IMR-90 (cell line): ENCODE measurements around the gene PRSS16. TPM values are rescaled to one million over a fixed set of nuclear protein-coding genes. Genes with fewer than 3 reads are reported as not detected.

Source experiments
- ATAC-seq: fragments of 200-7000 bp; cut with Tn5 transposase; 2 replicates; pipeline ENCODE4 v1.9.1; 2020; ENCODE audit warnings: low read depth, mild to moderate bottlenecking, moderate library complexity
- BruUV-seq: library from RNA; stranded (reverse); fragments of 400-500 nt; replicated peaks from 2 replicates; lab custom pipeline; 2021; lab: Mats Ljungman, UMichigan
- CTCF ChIA-PET: fragments of 300-600 bp; formaldehyde crosslinking; extraction: SDS; loops from one replicate; lab custom pipeline; 2021; ENCODE audit warnings: antibody characterized with exemption; lab: Yijun Ruan, JAX
- POLR2A ChIA-PET: fragments of 300-600 bp; sonication (Branson Sonifier 250); formaldehyde crosslinking; loops from one replicate; lab custom pipeline; 2022; ENCODE audit warnings: antibody characterized with exemption; ENCODE audit not compliant: unreplicated experiment; lab: Charles Lee
- DNase-seq: peaks from one replicate; pipeline ENCODE4 v3.0.0; 2013
- H2AFZ ChIP-seq: replicated peaks from 2 replicates; pipeline ENCODE3; 2013; ENCODE audit warnings: low read length, mild to moderate bottlenecking; ENCODE audit not compliant: poor library complexity
- H2AK5ac ChIP-seq: 2 replicates; pipeline ENCODE4 v1.6.1; 2013; ENCODE audit warnings: low read depth, low read length, inconsistent platforms
- H2AK9ac ChIP-seq: replicated peaks from 2 replicates; pipeline ENCODE3; 2013; ENCODE audit warnings: mild to moderate bottlenecking, low read depth, low read length, moderate library complexity; ENCODE audit not compliant: poor library complexity
- H2BK120ac ChIP-seq: 2 replicates; pipeline ENCODE4 v1.6.1; 2013; ENCODE audit warnings: low read depth, low read length, inconsistent platforms
- H2BK15ac ChIP-seq: 3 replicates; pipeline ENCODE4 v1.6.1; 2013; ENCODE audit warnings: low read depth, low read length, inconsistent platforms
- H2BK20ac ChIP-seq: 2 replicates; pipeline ENCODE4 v1.6.1; 2013; ENCODE audit warnings: low read depth, mild to moderate bottlenecking, inconsistent platforms, low read length, moderate library complexity
- H2BK5ac ChIP-seq: 2 replicates; pipeline ENCODE4 v1.6.1; 2013; ENCODE audit warnings: mild to moderate bottlenecking, low read depth, low read length, inconsistent platforms; ENCODE audit not compliant: poor library complexity, severe bottlenecking
- H3K14ac ChIP-seq: replicated peaks from 2 replicates; pipeline ENCODE4 v1.6.1; 2013; ENCODE audit warnings: low read depth, low read length, inconsistent platforms
- H3K18ac ChIP-seq: 2 replicates; pipeline ENCODE4 v1.6.1; 2013; ENCODE audit warnings: low read depth, low read length, control low read depth
- H3K23ac ChIP-seq: 2 replicates; pipeline ENCODE4 v1.6.1; 2013; ENCODE audit warnings: low read depth, low read length, inconsistent platforms
- H3K27ac ChIP-seq: 2 replicates; pipeline ENCODE4 v1.5.1; 2013; ENCODE audit warnings: mild to moderate bottlenecking, control low read depth, low read length; ENCODE audit not compliant: insufficient read depth
- H3K27me3 ChIP-seq: 2 replicates; pipeline ENCODE4 v1.6.1; 2013; ENCODE audit warnings: low read length; ENCODE audit not compliant: control insufficient read depth, insufficient read depth
- H3K36me3 ChIP-seq: 2 replicates; pipeline ENCODE4 v1.6.1; 2013; ENCODE audit warnings: low read length, mixed read lengths; ENCODE audit not compliant: control insufficient read depth, insufficient read depth
- H3K4ac ChIP-seq: 2 replicates; pipeline ENCODE4 v1.6.1; 2013; ENCODE audit warnings: low read depth, low read length, inconsistent platforms
- H3K4me1 ChIP-seq: 2 replicates; pipeline ENCODE4 v1.6.1; 2013; ENCODE audit warnings: low read length, mixed read lengths; ENCODE audit not compliant: control insufficient read depth, insufficient read depth
- H3K4me2 ChIP-seq: 2 replicates; pipeline ENCODE4 v1.6.1; 2013; ENCODE audit warnings: low read depth, mild to moderate bottlenecking, control low read depth, low read length, moderate library complexity
- H3K4me3 ChIP-seq: 2 replicates; pipeline ENCODE4 v1.5.1; 2013; ENCODE audit warnings: low read depth, mild to moderate bottlenecking, control low read depth, low read length, moderate library complexity; ENCODE audit not compliant: insufficient read depth
- H3K56ac ChIP-seq: 2 replicates; pipeline ENCODE4 v1.6.1; 2013; ENCODE audit warnings: low read length, inconsistent platforms; ENCODE audit not compliant: insufficient read depth; ENCODE audit errors: extremely low read depth
- H3K79me1 ChIP-seq, 2 experiments: 2 replicates each; pipeline ENCODE4 v1.6.1; 2013; ENCODE audit warnings: low read length in 2 of 2, inconsistent platforms in 1 of 2, low read depth in 1 of 2
- H3K9ac ChIP-seq: 2 replicates; pipeline ENCODE4 v1.6.1; 2013; ENCODE audit warnings: low read depth, low read length, control low read depth
- H3K9me1 ChIP-seq: 2 replicates; pipeline ENCODE4 v1.6.1; 2013; ENCODE audit warnings: low read length, inconsistent platforms; ENCODE audit not compliant: insufficient read depth
- H3K9me3 ChIP-seq: 2 replicates; pipeline ENCODE4 v1.6.1; 2013; ENCODE audit warnings: low read length; ENCODE audit not compliant: control insufficient read depth, insufficient read depth
- H4K20me1 ChIP-seq: 2 replicates; pipeline ENCODE4 v1.6.1; 2013; ENCODE audit warnings: low read length, inconsistent platforms; ENCODE audit not compliant: insufficient read depth
- H4K5ac ChIP-seq: 2 replicates; pipeline ENCODE4 v1.6.1; 2013; ENCODE audit warnings: mild to moderate bottlenecking, low read depth, low read length, control low read depth
- H4K8ac ChIP-seq, 2 experiments: 2 replicates each; pipeline ENCODE4 v1.6.1; 2013; ENCODE audit warnings: low read depth in 2 of 2, low read length in 2 of 2, control low read depth in 1 of 2, inconsistent platforms in 1 of 2
- H4K91ac ChIP-seq: 2 replicates; pipeline ENCODE4 v1.6.1; 2013; ENCODE audit warnings: low read depth, low read length, inconsistent platforms; ENCODE audit not compliant: insufficient read depth
- BHLHE40 ChIP-seq: fragments of 150-350 bp; IDR thresholded peaks from 2 replicates; pipeline ENCODE4 v1.6.1; 2016; ENCODE audit warnings: mild to moderate bottlenecking, low read depth, low read length
- CEBPB ChIP-seq: IDR thresholded peaks from 2 replicates; pipeline ENCODE4 v1.6.1; 2012; ENCODE audit warnings: low read depth, low read length, improper control_type of control experiment
- FOS ChIP-seq: fragments of 150-350 bp; IDR thresholded peaks from 2 replicates; pipeline ENCODE4 v1.6.1; 2016; ENCODE audit warnings: low read depth, low read length
- POLR2A ChIP-seq: IDR thresholded peaks from 2 replicates; pipeline ENCODE4 v1.6.1; 2012; ENCODE audit warnings: mild to moderate bottlenecking, low read depth, low read length
- WGBS, 2 experiments: methylation state at CpG; one replicate each; pipeline versions ENCODE4 v1.1.5 to v1.1.7; 2013; ENCODE audit warnings: missing lambda C conversion rate in 2 of 2; ENCODE audit not compliant: insufficient read length in 1 of 2; ENCODE audit errors: extremely low coverage in 2 of 2; 5-methylcytosine and 5-hydroxymethylcytosine counted together
- dilution Hi-C: fragments of 300-500 bp; cut with HindIII; formaldehyde crosslinking; loops from one replicate; pipeline ENCODE4 v1.14.3; 2018; ENCODE audit warnings: low sequenced_read_pairs; ENCODE audit not compliant: unreplicated experiment
- in situ Hi-C: fragments of 300-500 bp; cut with MboI; formaldehyde crosslinking; loops from 3 replicates; pipeline ENCODE4 v1.14.3; 2019; ENCODE audit warnings: low sequenced_read_pairs, inconsistent platforms, mixed read lengths
- intact Hi-C: fragments of 100-400 bp; cut with micrococcal nuclease; formaldehyde crosslinking; loops from 2 replicates; pipeline ENCODE4 v1.10.0; 2022
- polyA plus RNA-seq, 3 experiments: library from polyadenylated mRNA; depleted of rRNA; stranded (reverse); fragments of >200 nt; gene quantifications; 2 replicates each; pipeline ENCODE4 v1.2.3, GENCODE V29; 2012; ENCODE audit warnings: low replicate concordance in 1 of 3
- total RNA-seq: library from RNA; depleted of rRNA; stranded (reverse); fragments of >200 nt; gene quantifications from 2 replicates; pipeline ENCODE4 v1.2.3, GENCODE V29; 2012

The PRSS16 gene
- total and polyA plus RNA-seq, 2 of the 4 experiments (the other 2 are of a cell fraction), result 0.39 TPM; not detected in 1

DNA sequence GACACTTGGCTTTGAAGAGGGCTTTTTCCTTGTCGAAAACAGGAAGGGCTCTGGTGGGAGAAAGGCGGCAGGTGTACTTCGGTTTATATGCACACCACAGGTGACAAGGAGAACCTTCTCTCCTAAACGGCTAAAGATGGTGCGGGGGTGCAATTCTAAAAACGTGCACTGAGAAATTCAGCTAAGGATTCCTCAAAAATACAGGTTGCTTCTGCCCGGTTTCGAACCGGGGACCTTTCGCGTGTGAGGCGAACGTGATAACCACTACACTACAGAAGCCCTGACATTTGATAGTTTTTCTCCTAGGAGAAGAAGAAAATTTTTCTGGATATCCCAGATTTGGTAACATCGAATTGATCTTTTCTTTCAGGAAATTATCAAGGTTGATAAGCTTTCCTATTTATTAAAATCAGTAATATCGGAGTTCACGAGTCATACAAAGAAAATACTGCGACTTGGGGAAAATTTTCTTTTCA lies 32.6 kb downstream of the PRSS16 start:
- Histone ChIP-seq H2BK15ac (no peak overlapping the region), H3K27ac (no peak overlapping the region), H3K4me1 (no peaks in the 10 kb centered on the region), H4K91ac (no peak overlapping the region), H3K23ac (no peak overlapping the region), H3K4ac (no peak overlapping the region), H2AK5ac (no peak overlapping the region), H3K4me3 (peak overlapping the region; percentile 27), H2BK120ac (no peak overlapping the region), H3K36me3 (no peaks in the 10 kb centered on the region), H2BK20ac (no peak overlapping the region), H3K79me1 (no peaks in the 10 kb centered on the region), H2AFZ (no peak overlapping the region), H2AK9ac (no peak overlapping the region), H3K9me3 (peaks cover 4% of the 10 kb centered on the region), H3K9me1 (no peaks in the 10 kb centered on the region; the same call in 1 of the 2 replicates), H3K18ac (no peak overlapping the region), H3K27me3 (peaks cover 27% of the 10 kb centered on the region), H3K4me2 (peak overlapping the region; percentile 77), H3K14ac (no peak overlapping the region), H2BK5ac (no peak overlapping the region), H3K9ac (no peak overlapping the region), H4K5ac (no peak overlapping the region), H4K8ac (no peak overlapping the region), H3K56ac (no peak overlapping the region), H4K20me1 (0 out of 2 replicates have a peak, but pooled peaks cover 3% of the 10 kb centered on the region)
- no CpG with 5 or more reads among the region's 17 CpGs for WGBS, 2 experiments
- peak; percentile 83; the same call in 1 of the 2 replicates for TF ChIP-seq BHLHE40
- no peak for TF ChIP-seq POLR2A
- TF ChIP-seq CEBPB, result peak; percentile 1; the same call in 1 of the 2 replicates
- peak; percentile 84 for TF ChIP-seq FOS
- ChIA-PET POLR2A (no interaction called here), CTCF (no interaction called here)
- DNase-seq (peak; percentile 53), ATAC-seq (peak; percentile 94)
- no TSS peak for BruUV-seq
- dilution Hi-C loops, result no loop called here
- in situ Hi-C loops, result no loop called here
- intact Hi-C loops, result loop anchor here (5.0 kb wide), 2 partner anchors 192 to 472 kb away; partner anchors contain the start of gene ZNF184
